GM23338 (cell line): Measurements from ENCODE around the gene OR51G2.

Experiments
- EZH2 ChIP-seq: fragments of 200-600 bp; sonication (generic); IDR thresholded peaks from one replicate; pipeline ENCODE4 v1.8.0; 2017; ENCODE audit warnings: antibody characterized with exemption, mild to moderate bottlenecking, low read depth; ENCODE audit not compliant: unreplicated experiment
- EZH2phosphoT487 ChIP-seq: fragments of 200-600 bp; sonication (generic); IDR thresholded peaks from one replicate; pipeline ENCODE4 v1.8.1; 2018; ENCODE audit warnings: antibody characterized with exemption; ENCODE audit not compliant: unreplicated experiment
- JUNB ChIP-seq: IDR thresholded peaks from one replicate; pipeline ENCODE4 v1.6.1; 2016; ENCODE audit warnings: antibody characterized with exemption; ENCODE audit not compliant: unreplicated experiment
- POLR2AphosphoS5 ChIP-seq: IDR thresholded peaks from 2 replicates; pipeline ENCODE4 v1.6.1; 2016; ENCODE audit warnings: antibody characterized with exemption, low read depth
- ZNF114 ChIP-seq: fragments of 250-450 bp; sonication (Bioruptor Pico); IDR thresholded peaks from 2 replicates; pipeline ENCODE4 v1.5.0; 2020; ENCODE audit warnings: mild to moderate bottlenecking, moderate library complexity
- TF ChIP-seq, protein P1 (sequence below), 2 experiments: fragments of 200-600 bp in 1 of 2; sonication (generic) in 1 of 2; conservative IDR thresholded peaks; 2 replicates each; pipeline versions ENCODE4 v1.5.1 to v1.6.1; 2016 to 2017; ENCODE audit warnings: antibody characterized with exemption in 2 of 2, low read depth in 2 of 2, mild to moderate bottlenecking in 2 of 2, moderate library complexity in 1 of 2
- TF ChIP-seq, protein P2 (sequence below): IDR thresholded peaks from one replicate; pipeline ENCODE4 v1.6.1; 2018; ENCODE audit warnings: antibody characterized with exemption; ENCODE audit not compliant: unreplicated experiment
- TF ChIP-seq, protein P3 (sequence below): IDR thresholded peaks from 2 replicates; pipeline ENCODE4 v1.6.1; 2016; ENCODE audit warnings: antibody characterized with exemption

DNA sequence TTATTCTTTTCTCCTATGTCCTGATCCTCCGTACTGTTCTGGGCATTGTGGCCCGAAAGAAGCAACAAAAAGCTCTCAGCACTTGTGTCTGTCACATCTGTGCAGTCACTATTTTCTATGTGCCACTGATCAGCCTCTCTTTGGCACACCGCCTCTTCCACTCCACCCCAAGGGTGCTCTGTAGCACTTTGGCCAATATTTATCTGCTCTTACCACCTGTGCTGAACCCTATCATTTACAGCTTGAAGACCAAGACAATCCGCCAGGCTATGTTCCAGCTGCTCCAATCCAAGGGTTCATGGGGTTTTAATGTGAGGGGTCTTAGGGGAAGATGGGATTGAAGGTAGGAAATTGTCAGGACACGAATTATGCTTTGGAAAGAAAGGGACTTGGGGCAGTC, 36.6 kb downstream of the OR51G2 start:
- TF ChIP-seq, protein P1, sequence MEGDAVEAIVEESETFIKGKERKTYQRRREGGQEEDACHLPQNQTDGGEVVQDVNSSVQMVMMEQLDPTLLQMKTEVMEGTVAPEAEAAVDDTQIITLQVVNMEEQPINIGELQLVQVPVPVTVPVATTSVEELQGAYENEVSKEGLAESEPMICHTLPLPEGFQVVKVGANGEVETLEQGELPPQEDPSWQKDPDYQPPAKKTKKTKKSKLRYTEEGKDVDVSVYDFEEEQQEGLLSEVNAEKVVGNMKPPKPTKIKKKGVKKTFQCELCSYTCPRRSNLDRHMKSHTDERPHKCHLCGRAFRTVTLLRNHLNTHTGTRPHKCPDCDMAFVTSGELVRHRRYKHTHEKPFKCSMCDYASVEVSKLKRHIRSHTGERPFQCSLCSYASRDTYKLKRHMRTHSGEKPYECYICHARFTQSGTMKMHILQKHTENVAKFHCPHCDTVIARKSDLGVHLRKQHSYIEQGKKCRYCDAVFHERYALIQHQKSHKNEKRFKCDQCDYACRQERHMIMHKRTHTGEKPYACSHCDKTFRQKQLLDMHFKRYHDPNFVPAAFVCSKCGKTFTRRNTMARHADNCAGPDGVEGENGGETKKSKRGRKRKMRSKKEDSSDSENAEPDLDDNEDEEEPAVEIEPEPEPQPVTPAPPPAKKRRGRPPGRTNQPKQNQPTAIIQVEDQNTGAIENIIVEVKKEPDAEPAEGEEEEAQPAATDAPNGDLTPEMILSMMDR (conservative IDR thresholded peaks at IDR 0.05; ENCODE audit: low read depth in 2 of 2): no peak
- TF ChIP-seq EZH2phosphoT487 (no peak), JUNB (no peak), EZH2 (no peak), POLR2AphosphoS5 (no peak), ZNF114 (CRISPR knock-in tag) (no peak)
- TF ChIP-seq, protein P2, sequence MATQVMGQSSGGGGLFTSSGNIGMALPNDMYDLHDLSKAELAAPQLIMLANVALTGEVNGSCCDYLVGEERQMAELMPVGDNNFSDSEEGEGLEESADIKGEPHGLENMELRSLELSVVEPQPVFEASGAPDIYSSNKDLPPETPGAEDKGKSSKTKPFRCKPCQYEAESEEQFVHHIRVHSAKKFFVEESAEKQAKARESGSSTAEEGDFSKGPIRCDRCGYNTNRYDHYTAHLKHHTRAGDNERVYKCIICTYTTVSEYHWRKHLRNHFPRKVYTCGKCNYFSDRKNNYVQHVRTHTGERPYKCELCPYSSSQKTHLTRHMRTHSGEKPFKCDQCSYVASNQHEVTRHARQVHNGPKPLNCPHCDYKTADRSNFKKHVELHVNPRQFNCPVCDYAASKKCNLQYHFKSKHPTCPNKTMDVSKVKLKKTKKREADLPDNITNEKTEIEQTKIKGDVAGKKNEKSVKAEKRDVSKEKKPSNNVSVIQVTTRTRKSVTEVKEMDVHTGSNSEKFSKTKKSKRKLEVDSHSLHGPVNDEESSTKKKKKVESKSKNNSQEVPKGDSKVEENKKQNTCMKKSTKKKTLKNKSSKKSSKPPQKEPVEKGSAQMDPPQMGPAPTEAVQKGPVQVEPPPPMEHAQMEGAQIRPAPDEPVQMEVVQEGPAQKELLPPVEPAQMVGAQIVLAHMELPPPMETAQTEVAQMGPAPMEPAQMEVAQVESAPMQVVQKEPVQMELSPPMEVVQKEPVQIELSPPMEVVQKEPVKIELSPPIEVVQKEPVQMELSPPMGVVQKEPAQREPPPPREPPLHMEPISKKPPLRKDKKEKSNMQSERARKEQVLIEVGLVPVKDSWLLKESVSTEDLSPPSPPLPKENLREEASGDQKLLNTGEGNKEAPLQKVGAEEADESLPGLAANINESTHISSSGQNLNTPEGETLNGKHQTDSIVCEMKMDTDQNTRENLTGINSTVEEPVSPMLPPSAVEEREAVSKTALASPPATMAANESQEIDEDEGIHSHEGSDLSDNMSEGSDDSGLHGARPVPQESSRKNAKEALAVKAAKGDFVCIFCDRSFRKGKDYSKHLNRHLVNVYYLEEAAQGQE: no peak
- TF ChIP-seq, protein P3, sequence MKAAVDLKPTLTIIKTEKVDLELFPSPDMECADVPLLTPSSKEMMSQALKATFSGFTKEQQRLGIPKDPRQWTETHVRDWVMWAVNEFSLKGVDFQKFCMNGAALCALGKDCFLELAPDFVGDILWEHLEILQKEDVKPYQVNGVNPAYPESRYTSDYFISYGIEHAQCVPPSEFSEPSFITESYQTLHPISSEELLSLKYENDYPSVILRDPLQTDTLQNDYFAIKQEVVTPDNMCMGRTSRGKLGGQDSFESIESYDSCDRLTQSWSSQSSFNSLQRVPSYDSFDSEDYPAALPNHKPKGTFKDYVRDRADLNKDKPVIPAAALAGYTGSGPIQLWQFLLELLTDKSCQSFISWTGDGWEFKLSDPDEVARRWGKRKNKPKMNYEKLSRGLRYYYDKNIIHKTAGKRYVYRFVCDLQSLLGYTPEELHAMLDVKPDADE: no peak
